PC-3 (cell line): ENCODE measurements around the gene GATAD2B. TPM values are rescaled to one million over a fixed set of nuclear protein-coding genes. Genes with fewer than 3 reads are reported as not detected.
A peak's percentile ranks its signal among the peaks of the same experiment; 100 is the strongest.

Experiments used
- ATAC-seq: fragments of 200-7000 bp; cut with Tn5 transposase; 2 replicates; pipeline ENCODE4 v1.9.1; 2020; ENCODE audit warnings: mild to moderate bottlenecking, moderate library complexity
- BruUV-seq: library from RNA; stranded (reverse); fragments of 400-500 nt; replicated peaks from 2 replicates; lab custom pipeline; 2021; lab: Mats Ljungman, UMichigan
- CTCF ChIA-PET: fragments of 300-600 bp; sonication (Branson Sonifier 250); formaldehyde crosslinking; loops from one replicate; lab custom pipeline; 2022; ENCODE audit warnings: antibody characterized with exemption; lab: Charles Lee
- POLR2A ChIA-PET: fragments of 300-600 bp; sonication (Branson Sonifier 250); formaldehyde crosslinking; loops from one replicate; lab custom pipeline; 2022; ENCODE audit warnings: antibody characterized with exemption; ENCODE audit not compliant: unreplicated experiment; lab: Charles Lee
- DNase-seq: peaks from one replicate; pipeline ENCODE4 v3.0.0-alpha.2; 2015
- H2AFZ ChIP-seq: fragments of 300-600 bp; sonication (generic); 2 replicates; pipeline ENCODE4 v1.6.0; 2016; ENCODE audit warnings: antibody characterized with exemption, low read length
- H3F3A ChIP-seq: fragments of 300-600 bp; sonication (generic); one replicate; pipeline ENCODE4 v1.6.0; 2017; ENCODE audit warnings: antibody characterized with exemption, low read length, control low read depth, mild to moderate bottlenecking; ENCODE audit not compliant: unreplicated experiment
- H3K27ac ChIP-seq: fragments of 300-600 bp; sonication (generic); 2 replicates; pipeline ENCODE4 v1.5.1; 2016; ENCODE audit warnings: mild to moderate bottlenecking, low read length
- H3K27me3 ChIP-seq: fragments of 300-600 bp; sonication (generic); 2 replicates; pipeline ENCODE4 v1.6.1; 2016; ENCODE audit warnings: low read length, mixed read lengths
- H3K36me3 ChIP-seq: fragments of 300-600 bp; sonication (generic); 2 replicates; pipeline ENCODE4 v1.6.1; 2016; ENCODE audit warnings: low read depth, mixed run types, low read length, mixed read lengths
- H3K4me1 ChIP-seq: fragments of 300-600 bp; sonication (generic); 2 replicates; pipeline ENCODE4 v1.5.1; 2016; ENCODE audit warnings: low read length; ENCODE audit not compliant: insufficient read depth
- H3K4me2 ChIP-seq: fragments of 300-600 bp; sonication (generic); 2 replicates; pipeline ENCODE4 v1.6.0; 2016; ENCODE audit warnings: low read length
- H3K4me3 ChIP-seq: fragments of 300-600 bp; sonication (generic); 2 replicates; pipeline ENCODE4 v1.5.1; 2016; ENCODE audit warnings: mild to moderate bottlenecking, low read length, mixed read lengths
- H3K79me2 ChIP-seq: fragments of 300-600 bp; sonication (generic); 2 replicates; pipeline ENCODE4 v1.6.1; 2017; ENCODE audit warnings: low read length, mixed read lengths
- H3K9ac ChIP-seq: fragments of 300-600 bp; sonication (generic); 2 replicates; pipeline ENCODE4 v1.6.0; 2016; ENCODE audit warnings: mild to moderate bottlenecking, low read length
- H3K9me2 ChIP-seq: fragments of 300-600 bp; sonication (generic); replicated peaks from 2 replicates; pipeline ENCODE4 v1.6.1; 2016; ENCODE audit warnings: mixed run types, low read length, mixed read lengths
- H3K9me3 ChIP-seq: fragments of 300-600 bp; sonication (generic); 2 replicates; pipeline ENCODE4 v1.6.1; 2016; ENCODE audit warnings: low read length, mixed read lengths
- H4K20me1 ChIP-seq: fragments of 300-600 bp; sonication (generic); 2 replicates; pipeline ENCODE4 v1.6.1; 2016; ENCODE audit warnings: low read length, mixed read lengths
- CTCF ChIP-seq: fragments of 300-600 bp; sonication (generic); conservative IDR thresholded peaks from 2 replicates; pipeline ENCODE4 v1.5.1; 2017; ENCODE audit warnings: antibody characterized with exemption, low read depth, mild to moderate bottlenecking, low read length
- EZH2 ChIP-seq: fragments of 300-600 bp; sonication (generic); IDR thresholded peaks from one replicate; pipeline ENCODE4 v1.6.1; 2017; ENCODE audit warnings: antibody characterized with exemption, mild to moderate bottlenecking, low read length; ENCODE audit not compliant: unreplicated experiment
- EZH2phosphoT487 ChIP-seq: fragments of 300-600 bp; sonication (generic); IDR thresholded peaks from 2 replicates; pipeline ENCODE4 v1.6.1; 2018; ENCODE audit warnings: mild to moderate bottlenecking, antibody characterized with exemption, low read length, borderline replicate concordance
- intact Hi-C: fragments of 100-400 bp; cut with micrococcal nuclease; formaldehyde crosslinking; loops from 2 replicates; pipeline ENCODE4 v1.9.0; 2023
- total RNA-seq: library from RNA; depleted of rRNA; stranded (reverse); fragments of >200 nt; gene quantifications from 2 replicates; pipeline ENCODE4 v1.2.3, GENCODE V29; 2014

Gene GATAD2B
- total RNA-seq, 1 experiment from 2014 or later: 7.2 TPM

DNA sequence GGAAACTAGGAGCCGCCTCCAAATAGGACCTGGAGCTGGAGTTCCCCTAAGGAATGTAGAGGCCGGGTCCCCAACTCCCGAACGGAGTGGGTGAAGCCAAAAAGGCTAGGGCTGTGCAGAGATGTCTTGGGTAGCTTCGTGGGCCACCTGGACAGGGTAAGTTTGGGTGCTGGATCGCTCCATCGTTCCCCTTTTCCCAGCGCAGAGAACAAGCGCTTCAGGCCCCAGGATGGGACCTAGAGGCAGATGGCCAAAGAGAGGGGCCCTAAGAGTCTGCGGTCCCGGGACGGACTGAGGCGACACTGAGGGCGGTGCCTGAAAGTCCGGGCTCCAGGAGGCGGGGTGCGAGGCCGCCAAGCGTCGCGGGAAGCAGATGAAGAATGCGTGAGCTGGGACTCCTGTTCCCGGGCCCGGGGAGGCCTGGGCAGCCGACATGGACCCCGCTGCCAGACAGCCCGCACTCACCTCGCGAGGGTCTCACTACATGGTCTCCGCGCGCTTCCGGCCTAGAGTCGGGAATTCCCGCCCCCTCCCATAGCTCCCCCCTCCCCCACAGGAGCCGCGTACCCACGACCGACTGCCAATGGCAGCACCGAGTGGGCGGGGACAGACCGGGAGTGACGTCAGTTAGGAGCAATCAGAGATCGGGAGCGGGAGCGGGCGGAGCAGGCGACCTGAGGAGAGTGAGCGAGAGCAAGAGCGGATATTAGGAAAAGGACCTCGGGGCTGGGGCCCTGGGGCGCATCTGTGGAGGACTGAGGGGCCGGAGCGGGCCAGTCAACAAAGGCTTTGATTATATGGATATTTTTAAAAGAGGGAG, 40.5 kb upstream of the GATAD2B start, which contains the start of gene SLC39A1:
Gene SLC39A1, minus strand, starts transcription at position 508 of the 820 bp plus-strand sequence. CDS start 822 bp downstream, outside the sequence.
- H2AFZ ChIP-seq: peak within 1 kb of the TSS; percentile 87
- DNase-seq: peak; percentile 100
- H3K27me3 ChIP-seq: no peaks in the 10 kb centered on the region
- peaks cover 7% of the 10 kb centered on the region for H3F3A ChIP-seq
- H3K27ac ChIP-seq: peak within 1 kb of the TSS; percentile 64
- ChIA-PET POLR2A (interaction anchor here (0.5 to 0.7 kb wide), 7 partner anchors 10 to 875 kb away, joined by 4 to 10 read pairs (median 5); partner anchors contain the start of gene UBE2Q1), CTCF (interaction anchor here (0.5 to 1.5 kb wide), 3 partner anchors 16 to 165 kb away, joined by 3 to 5 read pairs (median 4); partner anchors contain the start of gene RAB13)
- H4K20me1 ChIP-seq: no peaks in the 10 kb centered on the region
- peaks cover 41% of the 10 kb centered on the region for H3K4me1 ChIP-seq
- TF ChIP-seq EZH2: no peak
- no peak for TF ChIP-seq CTCF
- TF ChIP-seq EZH2phosphoT487: no peak
- H3K4me2 ChIP-seq: peak within 1 kb of the TSS; percentile 98
- peak; percentile 59 for ATAC-seq
- intact Hi-C loops: loop anchor here (1.0 kb wide), 1 partner anchor 23 kb away; the partner anchor contains the start of gene RAB13
- no peaks in the 10 kb centered on the region; the same call in 1 of the 2 replicates for H3K36me3 ChIP-seq
- peak within 1 kb of the TSS; percentile 83 for H3K9ac ChIP-seq
- peaks cover 53% of the 10 kb centered on the region for H3K79me2 ChIP-seq
- H3K9me2 ChIP-seq: no peaks in the 10 kb centered on the region
- H3K9me3 ChIP-seq: no peaks in the 10 kb centered on the region
- peak within 1 kb of the TSS; percentile 84 for H3K4me3 ChIP-seq
- TSS peak; percentile 34 for BruUV-seq

GRCh38 chr1:153962088-153963029, 39.6 kb upstream of the GATAD2B start:
- intact Hi-C loops: loop anchor here (1.0 kb wide), 1 partner anchor 24 kb away; the partner anchor contains the start of gene RAB13

More at GRCh38 chr1:153962088-153963029, 39.6 kb upstream of the GATAD2B start:
- Histone ChIP-seq H3K9me2 (no peaks in the 10 kb centered on the region), H4K20me1 (no peaks in the 10 kb centered on the region), H3K9me3 (no peaks in the 10 kb centered on the region), H3K27ac (peak overlapping the region; percentile 64), H3K4me2 (peak overlapping the region; percentile 98), H3K9ac (peak overlapping the region; percentile 83), H3K27me3 (no peaks in the 10 kb centered on the region), H3F3A (peaks cover 7% of the 10 kb centered on the region), H3K4me3 (peak overlapping the region; percentile 84), H3K79me2 (peaks cover 57% of the 10 kb centered on the region), H3K36me3 (no peaks in the 10 kb centered on the region; the same call in 1 of the 2 replicates), H2AFZ (peak overlapping the region; percentile 87), H3K4me1 (peaks cover 36% of the 10 kb centered on the region)
- ATAC-seq (no peak), DNase-seq (peak; percentile 56)
- BruUV-seq: no TSS peak
- ChIA-PET CTCF (interaction anchor here (1.4 to 1.5 kb wide), 2 partner anchors 15 to 23 kb away, joined by 4 to 5 read pairs; partner anchors contain the start of gene RAB13), POLR2A (no interaction called here)
- TF ChIP-seq EZH2phosphoT487 (no peak), CTCF (no peak), EZH2 (no peak)
